ENCODE measurements around the gene FHAD1. TPM values are rescaled to one million over a fixed set of nuclear protein-coding genes. Genes with fewer than 3 reads are reported as not detected.

FHAD1 gene
- total and polyA plus RNA-seq, 9 of the 15 experiments (the other 6 are each of a cell fraction or from before 2014, with no cell fraction given) = 0.32 to 2.1 (median 1.5) TPM; not detected in 1

DNA sequence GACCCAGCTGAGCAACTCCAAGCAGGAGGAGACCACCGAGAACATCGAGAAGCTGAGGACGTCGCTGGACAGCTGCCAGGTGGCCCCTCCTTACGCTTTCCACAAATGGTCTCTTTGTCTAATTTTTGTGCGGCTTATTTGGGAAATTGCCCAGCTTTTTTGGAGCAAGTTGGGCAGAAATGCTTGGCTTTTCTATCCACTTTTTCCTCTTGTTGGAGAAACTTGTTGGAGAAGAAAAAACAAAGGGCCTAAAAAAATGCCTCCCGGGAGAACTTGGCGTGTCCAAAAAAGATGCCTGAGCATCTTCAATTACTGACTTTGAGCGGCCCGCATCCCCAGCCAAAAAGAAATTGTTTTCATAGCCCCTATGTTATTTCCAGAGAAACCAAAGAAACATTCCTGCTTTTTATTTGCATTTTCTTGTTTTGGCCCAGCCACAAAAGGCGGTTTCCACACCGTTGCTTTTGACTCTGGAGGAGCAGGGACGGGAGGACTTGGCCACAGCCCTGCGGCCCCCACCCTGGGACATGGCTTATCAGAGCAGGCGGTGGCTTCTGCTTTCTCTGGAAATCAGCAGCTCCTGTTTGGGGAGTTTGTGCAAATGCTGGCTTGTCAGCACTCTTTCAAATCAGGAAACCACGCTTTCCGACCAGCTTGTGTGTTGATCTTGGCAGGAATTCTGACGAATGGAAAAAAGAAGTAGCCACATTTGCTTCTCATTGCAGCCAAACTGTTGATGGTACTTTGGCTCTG lies 81.5 kb downstream of the FHAD1 start (continued):
- TF ChIP-seq, protein P1, sequence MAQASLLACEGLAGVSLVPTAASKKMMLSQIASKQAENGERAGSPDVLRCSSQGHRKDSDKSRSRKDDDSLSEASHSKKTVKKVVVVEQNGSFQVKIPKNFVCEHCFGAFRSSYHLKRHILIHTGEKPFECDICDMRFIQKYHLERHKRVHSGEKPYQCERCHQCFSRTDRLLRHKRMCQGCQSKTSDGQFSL (CRISPR knock-in tag; IDR thresholded peaks at IDR 0.05) = no peak
- TF ChIP-seq, protein P1 (tag; IDR thresholded peaks at IDR 0.05) = no peak
- TF ChIP-seq ZNF76 (CRISPR knock-in tag; IDR thresholded peaks at IDR 0.05; ENCODE audit: borderline replicate concordance) (no peak), PHB (CRISPR knock-in tag; IDR thresholded peaks at IDR 0.05) (no peak), MEF2D (tag; conservative IDR thresholded peaks at IDR 0.05; ENCODE audit: low read depth) (no peak), ZC3H11A (IDR thresholded peaks at IDR 0.05; ENCODE audit: low read depth, low read length) (no peak), RAD21 (CRISPR knock-in tag; conservative IDR thresholded peaks at IDR 0.05 in 1 of 2, IDR thresholded peaks at IDR 0.05 in 1 of 2) (no peak), TAF15 (IDR thresholded peaks at IDR 0.05; ENCODE audit: low read depth, low read length) (no peak), ZBTB8A (IDR thresholded peaks at IDR 0.05; ENCODE audit: partially characterized antibody) (no peak), ZNF23 (CRISPR knock-in tag; IDR thresholded peaks at IDR 0.05) (no peak), GATA2 (CRISPR knock-in tag; IDR thresholded peaks at IDR 0.05) (peak; percentile 61; the same call in 1 of the 2 replicates), GTF2F1 (IDR thresholded peaks at IDR 0.05; ENCODE audit: low read depth, low read length) (no peak), MCM2 (IDR thresholded peaks at IDR 0.05; ENCODE audit: low read depth) (no peak)
- TF ChIP-seq, protein P2, sequence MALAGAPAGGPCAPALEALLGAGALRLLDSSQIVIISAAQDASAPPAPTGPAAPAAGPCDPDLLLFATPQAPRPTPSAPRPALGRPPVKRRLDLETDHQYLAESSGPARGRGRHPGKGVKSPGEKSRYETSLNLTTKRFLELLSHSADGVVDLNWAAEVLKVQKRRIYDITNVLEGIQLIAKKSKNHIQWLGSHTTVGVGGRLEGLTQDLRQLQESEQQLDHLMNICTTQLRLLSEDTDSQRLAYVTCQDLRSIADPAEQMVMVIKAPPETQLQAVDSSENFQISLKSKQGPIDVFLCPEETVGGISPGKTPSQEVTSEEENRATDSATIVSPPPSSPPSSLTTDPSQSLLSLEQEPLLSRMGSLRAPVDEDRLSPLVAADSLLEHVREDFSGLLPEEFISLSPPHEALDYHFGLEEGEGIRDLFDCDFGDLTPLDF (CRISPR knock-in tag; IDR thresholded peaks at IDR 0.05) = no peak
- TF ChIP-seq, protein P3, sequence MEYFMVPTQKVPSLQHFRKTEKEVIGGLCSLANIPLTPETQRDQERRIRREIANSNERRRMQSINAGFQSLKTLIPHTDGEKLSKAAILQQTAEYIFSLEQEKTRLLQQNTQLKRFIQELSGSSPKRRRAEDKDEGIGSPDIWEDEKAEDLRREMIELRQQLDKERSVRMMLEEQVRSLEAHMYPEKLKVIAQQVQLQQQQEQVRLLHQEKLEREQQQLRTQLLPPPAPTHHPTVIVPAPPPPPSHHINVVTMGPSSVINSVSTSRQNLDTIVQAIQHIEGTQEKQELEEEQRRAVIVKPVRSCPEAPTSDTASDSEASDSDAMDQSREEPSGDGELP (CRISPR knock-in tag; IDR thresholded peaks at IDR 0.05; ENCODE audit: borderline replicate concordance) = peak; percentile 53
- TF ChIP-seq, protein P4, sequence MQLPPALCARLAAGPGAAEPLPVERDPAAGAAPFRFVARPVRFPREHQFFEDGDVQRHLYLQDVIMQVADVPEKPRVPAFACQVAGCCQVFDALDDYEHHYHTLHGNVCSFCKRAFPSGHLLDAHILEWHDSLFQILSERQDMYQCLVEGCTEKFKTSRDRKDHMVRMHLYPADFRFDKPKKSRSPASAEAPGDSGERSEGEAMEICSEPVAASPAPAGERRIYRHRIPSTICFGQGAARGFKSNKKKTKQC (CRISPR knock-in tag; IDR thresholded peaks at IDR 0.05) = no peak
- TF ChIP-seq, protein P5, sequence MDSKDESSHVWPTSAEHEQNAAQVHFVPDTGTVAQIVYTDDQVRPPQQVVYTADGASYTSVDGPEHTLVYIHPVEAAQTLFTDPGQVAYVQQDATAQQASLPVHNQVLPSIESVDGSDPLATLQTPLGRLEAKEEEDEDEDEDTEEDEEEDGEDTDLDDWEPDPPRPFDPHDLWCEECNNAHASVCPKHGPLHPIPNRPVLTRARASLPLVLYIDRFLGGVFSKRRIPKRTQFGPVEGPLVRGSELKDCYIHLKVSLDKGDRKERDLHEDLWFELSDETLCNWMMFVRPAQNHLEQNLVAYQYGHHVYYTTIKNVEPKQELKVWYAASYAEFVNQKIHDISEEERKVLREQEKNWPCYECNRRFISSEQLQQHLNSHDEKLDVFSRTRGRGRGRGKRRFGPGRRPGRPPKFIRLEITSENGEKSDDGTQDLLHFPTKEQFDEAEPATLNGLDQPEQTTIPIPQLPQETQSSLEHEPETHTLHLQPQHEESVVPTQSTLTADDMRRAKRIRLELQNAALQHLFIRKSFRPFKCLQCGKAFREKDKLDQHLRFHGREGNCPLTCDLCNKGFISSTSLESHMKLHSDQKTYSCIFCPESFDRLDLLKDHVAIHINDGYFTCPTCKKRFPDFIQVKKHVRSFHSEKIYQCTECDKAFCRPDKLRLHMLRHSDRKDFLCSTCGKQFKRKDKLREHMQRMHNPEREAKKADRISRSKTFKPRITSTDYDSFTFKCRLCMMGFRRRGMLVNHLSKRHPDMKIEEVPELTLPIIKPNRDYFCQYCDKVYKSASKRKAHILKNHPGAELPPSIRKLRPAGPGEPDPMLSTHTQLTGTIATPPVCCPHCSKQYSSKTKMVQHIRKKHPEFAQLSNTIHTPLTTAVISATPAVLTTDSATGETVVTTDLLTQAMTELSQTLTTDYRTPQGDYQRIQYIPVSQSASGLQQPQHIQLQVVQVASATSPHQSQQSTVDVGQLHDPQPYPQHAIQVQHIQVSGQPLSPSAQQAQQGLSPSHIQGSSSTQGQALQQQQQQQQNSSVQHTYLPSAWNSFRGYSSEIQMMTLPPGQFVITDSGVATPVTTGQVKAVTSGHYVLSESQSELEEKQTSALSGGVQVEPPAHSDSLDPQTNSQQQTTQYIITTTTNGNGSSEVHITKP (IDR thresholded peaks at IDR 0.05; ENCODE audit: partially characterized antibody) = no peak
- TF ChIP-seq, protein P6, sequence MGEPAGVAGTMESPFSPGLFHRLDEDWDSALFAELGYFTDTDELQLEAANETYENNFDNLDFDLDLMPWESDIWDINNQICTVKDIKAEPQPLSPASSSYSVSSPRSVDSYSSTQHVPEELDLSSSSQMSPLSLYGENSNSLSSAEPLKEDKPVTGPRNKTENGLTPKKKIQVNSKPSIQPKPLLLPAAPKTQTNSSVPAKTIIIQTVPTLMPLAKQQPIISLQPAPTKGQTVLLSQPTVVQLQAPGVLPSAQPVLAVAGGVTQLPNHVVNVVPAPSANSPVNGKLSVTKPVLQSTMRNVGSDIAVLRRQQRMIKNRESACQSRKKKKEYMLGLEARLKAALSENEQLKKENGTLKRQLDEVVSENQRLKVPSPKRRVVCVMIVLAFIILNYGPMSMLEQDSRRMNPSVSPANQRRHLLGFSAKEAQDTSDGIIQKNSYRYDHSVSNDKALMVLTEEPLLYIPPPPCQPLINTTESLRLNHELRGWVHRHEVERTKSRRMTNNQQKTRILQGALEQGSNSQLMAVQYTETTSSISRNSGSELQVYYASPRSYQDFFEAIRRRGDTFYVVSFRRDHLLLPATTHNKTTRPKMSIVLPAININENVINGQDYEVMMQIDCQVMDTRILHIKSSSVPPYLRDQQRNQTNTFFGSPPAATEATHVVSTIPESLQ (CRISPR knock-in tag; IDR thresholded peaks at IDR 0.05) = no peak

Measured in K562 (cell line).